Neural cell (in vitro differentiated cells): ENCODE measurements around the gene S1PR3. TPM values are rescaled to one million over a fixed set of nuclear protein-coding genes. Genes with fewer than 3 reads are reported as not detected.

Source experiments
- H2AFZ ChIP-seq: fragments of 200-600, 300-800 bp; sonication (generic), shearing (Covaris generic); 2 replicates; pipeline ENCODE4 v1.6.0; 2014; ENCODE audit warnings: low read depth, mild to moderate bottlenecking, antibody characterized with exemption, low read length, moderate library complexity
- H3F3A ChIP-seq: fragments of 200-600 bp; shearing (Covaris generic); 2 replicates; pipeline ENCODE4 v1.6.1; 2016; ENCODE audit warnings: mild to moderate bottlenecking, moderate library complexity, mixed read lengths, antibody characterized with exemption, low read length; ENCODE audit not compliant: insufficient read depth, poor library complexity, severe bottlenecking
- H3K27ac ChIP-seq: fragments of 200-600, 300-800 bp; sonication (generic), shearing (Covaris generic); 2 replicates; pipeline ENCODE4 v1.5.1; 2014; ENCODE audit warnings: mild to moderate bottlenecking, low read length, moderate library complexity
- H3K27me3 ChIP-seq: fragments of 300-800, 200-600 bp; sonication (generic), shearing (Covaris generic); 2 replicates; pipeline ENCODE4 v1.6.0; 2014; ENCODE audit warnings: mild to moderate bottlenecking, low read depth, low read length, moderate library complexity; ENCODE audit not compliant: insufficient read depth
- H3K36me3 ChIP-seq: fragments of 300-800, 200-600 bp; sonication (generic), shearing (Covaris generic); 2 replicates; pipeline ENCODE4 v1.5.1; 2014; ENCODE audit warnings: mild to moderate bottlenecking, antibody characterized with exemption, low read length, moderate library complexity; ENCODE audit not compliant: insufficient read depth
- H3K4me2 ChIP-seq: fragments of 300-800, 200-600 bp; sonication (generic), shearing (Covaris generic); 2 replicates; pipeline ENCODE4 v1.6.0; 2014; ENCODE audit warnings: mild to moderate bottlenecking, low read length
- H3K4me3 ChIP-seq: fragments of 300-800, 200-600 bp; sonication (generic), shearing (Covaris generic); 2 replicates; pipeline ENCODE4 v1.5.1; 2014; ENCODE audit warnings: mild to moderate bottlenecking, low read length, moderate library complexity
- H3K79me2 ChIP-seq: fragments of 200-600 bp; shearing (Covaris generic); replicated peaks from 2 replicates; pipeline ENCODE4 v1.6.0; 2014; ENCODE audit warnings: mild to moderate bottlenecking, low read length, moderate library complexity; ENCODE audit not compliant: insufficient read depth
- H3K9ac ChIP-seq: fragments of 300-800, 200-600 bp; sonication (generic), shearing (Covaris generic); 2 replicates; pipeline ENCODE4 v1.6.1; 2016; ENCODE audit warnings: mild to moderate bottlenecking, low read length, mixed read lengths
- H3K9me2 ChIP-seq: fragments of 200-600 bp; shearing (Covaris generic); 2 replicates; pipeline ENCODE4 v1.6.1; 2016; ENCODE audit warnings: mild to moderate bottlenecking, low read length, mixed read lengths; ENCODE audit not compliant: insufficient read depth
- H3K9me3 ChIP-seq: fragments of 200-600, 300-800 bp; sonication (generic), shearing (Covaris generic); 2 replicates; pipeline ENCODE4 v1.6.1; 2016; ENCODE audit warnings: mild to moderate bottlenecking, mixed run types, low read length, moderate library complexity, mixed read lengths
- H4K20me1 ChIP-seq: fragments of 200-600 bp; shearing (Covaris generic); 2 replicates; pipeline ENCODE4 v1.6.1; 2016; ENCODE audit warnings: mild to moderate bottlenecking, mixed run types; ENCODE audit not compliant: insufficient read depth
- CTCF ChIP-seq: fragments of 450-650 bp; IDR thresholded peaks from 2 replicates; pipeline ENCODE4 v1.5.1; 2014; ENCODE audit warnings: antibody characterized with exemption, mild to moderate bottlenecking, moderate library complexity; ENCODE audit not compliant: poor library complexity, severe bottlenecking
- EP300 ChIP-seq: fragments of 450-650 bp; conservative IDR thresholded peaks from 2 replicates; pipeline ENCODE4 v1.6.1; 2014; ENCODE audit warnings: antibody characterized with exemption, mild to moderate bottlenecking, moderate library complexity; ENCODE audit not compliant: poor library complexity, severe bottlenecking
- EZH2 ChIP-seq: fragments of 200-600, 300-800 bp; shearing (Covaris generic), sonication (generic); IDR thresholded peaks from 2 replicates; pipeline ENCODE4 v1.6.1; 2014; ENCODE audit warnings: antibody characterized with exemption, low read length, borderline replicate concordance, mild to moderate bottlenecking; ENCODE audit not compliant: insufficient read depth, poor library complexity, severe bottlenecking
- MXI1 ChIP-seq: fragments of 450-650 bp; conservative IDR thresholded peaks from 2 replicates; pipeline ENCODE4 v1.6.1; 2014; ENCODE audit warnings: antibody characterized with exemption, mild to moderate bottlenecking; ENCODE audit not compliant: poor library complexity, severe bottlenecking
- POLR2AphosphoS5 ChIP-seq: IDR thresholded peaks from 2 replicates; pipeline ENCODE4 v1.6.1; 2012
- RAD21 ChIP-seq: fragments of 450-650 bp; conservative IDR thresholded peaks from 2 replicates; pipeline ENCODE4 v1.6.1; 2014; ENCODE audit warnings: antibody characterized with exemption, mild to moderate bottlenecking, moderate library complexity
- REST ChIP-seq: IDR thresholded peaks from 2 replicates; pipeline ENCODE4 v1.6.1; 2012; ENCODE audit warnings: borderline replicate concordance
- SMC3 ChIP-seq: fragments of 450-650 bp; conservative IDR thresholded peaks from 2 replicates; pipeline ENCODE4 v1.6.1; 2014; ENCODE audit warnings: antibody characterized with exemption, mild to moderate bottlenecking, moderate library complexity; ENCODE audit not compliant: poor library complexity
- TAF1 ChIP-seq: IDR thresholded peaks from 2 replicates; pipeline ENCODE4 v1.6.1; 2012; ENCODE audit warnings: low read depth
- polyA plus RNA-seq: library from polyadenylated mRNA; depleted of rRNA; stranded (reverse); fragments of >200 nt; gene quantifications from 2 replicates; pipeline ENCODE4 v1.2.3, GENCODE V29; 2014

Gene S1PR3
- polyA plus RNA-seq, 1 donor from 2014 or later, result 0.12 TPM

- no peak overlapping the region for H3K9ac ChIP-seq
- no peak overlapping the region for H3K4me2 ChIP-seq
- no peaks in the 10 kb centered on the region for H3F3A ChIP-seq
- H3K79me2 ChIP-seq, result no peaks in the 10 kb centered on the region
- H2AFZ ChIP-seq, result no peak overlapping the region
- no peak overlapping the region for H3K27ac ChIP-seq
- H3K27me3 ChIP-seq, result no peaks in the 10 kb centered on the region
- no peaks in the 10 kb centered on the region for H3K36me3 ChIP-seq
- TF ChIP-seq MXI1 (no peak), EZH2 (no peak)
- H4K20me1 ChIP-seq, result no peaks in the 10 kb centered on the region
- no peak overlapping the region for H3K4me3 ChIP-seq
- H3K9me2 ChIP-seq, result no peaks in the 10 kb centered on the region
- H3K9me3 ChIP-seq, result no peaks in the 10 kb centered on the region
Observed at GRCh38 chr9:89038382-89039103, 47.3 kb downstream of the S1PR3 start.

GRCh38 chr9:89039104-89039465, 47.8 kb downstream of the S1PR3 start:
- Histone ChIP-seq H3K9ac (no peak overlapping the region), H4K20me1 (no peaks in the 10 kb centered on the region), H3F3A (no peaks in the 10 kb centered on the region), H3K36me3 (no peaks in the 10 kb centered on the region), H2AFZ (no peak overlapping the region), H3K27ac (no peak overlapping the region), H3K9me3 (no peaks in the 10 kb centered on the region), H3K4me3 (no peak overlapping the region), H3K4me2 (no peak overlapping the region), H3K9me2 (no peaks in the 10 kb centered on the region), H3K27me3 (no peaks in the 10 kb centered on the region), H3K79me2 (no peaks in the 10 kb centered on the region)
- TF ChIP-seq POLR2AphosphoS5 (no peak), TAF1 (no peak)

- H3K9me3 ChIP-seq, result no peaks in the 10 kb centered on the region
- no peak for TF ChIP-seq REST
- no peak for TF ChIP-seq EP300
- no peak for TF ChIP-seq EZH2
- TF ChIP-seq POLR2AphosphoS5, result no peak
- no peak for TF ChIP-seq RAD21
- no peak for TF ChIP-seq TAF1
- no peak for TF ChIP-seq CTCF
- no peak for TF ChIP-seq SMC3
- TF ChIP-seq MXI1, result no peak
- no peaks in the 10 kb centered on the region for H4K20me1 ChIP-seq
- H3K4me2 ChIP-seq, result no peak overlapping the region
- H3K9me2 ChIP-seq, result no peaks in the 10 kb centered on the region
- H3K9ac ChIP-seq, result no peak overlapping the region
- H3K36me3 ChIP-seq, result no peaks in the 10 kb centered on the region
- H3K27me3 ChIP-seq, result no peaks in the 10 kb centered on the region
- no peaks in the 10 kb centered on the region for H3F3A ChIP-seq
- no peak overlapping the region for H3K4me3 ChIP-seq
- no peak overlapping the region for H3K27ac ChIP-seq
- no peak overlapping the region for H2AFZ ChIP-seq
- H3K79me2 ChIP-seq, result no peaks in the 10 kb centered on the region
Observed at GRCh38 chr9:89039664-89040063, 48.4 kb downstream of the S1PR3 start.
